SHP77 (cell line): ENCODE results near the gene CRYZL1.
A peak's percentile ranks its signal among the peaks of the same experiment; 100 is the strongest.
"Not testable (repeated sequence)": the region's sequence is repeated elsewhere in the genome, so short reads cannot be mapped to it uniquely, and the experiment has no call there.

Experiments
- DNase-seq, 2 experiments: peaks; one replicate each; lab custom pipeline; 2025; lab: John Stamatoyannopoulos, UW

CRYZL1 gene

GRCh38 chr21:33641352-33642026 is at the start of gene CRYZL1:
CRYZL1 (minus strand) TSS chr21:33641741; CDS start chr21:33631551, 10,190 bp downstream.
- DNase-seq = peak; percentile 99

GRCh38 chr21:33690874-33691273 is 49.3 kb upstream of the CRYZL1 start:
- no peak for DNase-seq

- DNase-seq = no peak
These were observed 46.8 kb upstream of the CRYZL1 start for GRCh38 chr21:33688353-33688752.

- DNase-seq = no peak
These were observed 46.1 kb upstream of the CRYZL1 start for GRCh38 chr21:33687634-33688033.

- DNase-seq = no peak
These were observed 44.8 kb upstream of the CRYZL1 start for GRCh38 chr21:33686386-33686785.

GRCh38 chr21:33685613-33686197 is 44.2 kb upstream of the CRYZL1 start:
- no peak for DNase-seq

GRCh38 chr21:33684923-33685560 is 43.5 kb upstream of the CRYZL1 start:
- DNase-seq = no peak

GRCh38 chr21:33684068-33684467 is 42.5 kb upstream of the CRYZL1 start:
- DNase-seq = no peak

- no peak for DNase-seq
These were observed 41.6 kb upstream of the CRYZL1 start for GRCh38 chr21:33682992-33683627.

- DNase-seq = no peak
These were observed 39.3 kb upstream of the CRYZL1 start for GRCh38 chr21:33680870-33681269.

GRCh38 chr21:33677450-33677849 is 35.9 kb upstream of the CRYZL1 start:
- DNase-seq = no peak

- not testable (repeated sequence) for DNase-seq
These were observed 35.1 kb upstream of the CRYZL1 start for GRCh38 chr21:33676666-33677065.

- DNase-seq = no peak
These were observed 32.7 kb upstream of the CRYZL1 start for GRCh38 chr21:33674226-33674625.

- no peak for DNase-seq
These were observed 31.9 kb upstream of the CRYZL1 start for GRCh38 chr21:33673473-33673872.

GRCh38 chr21:33670076-33670978 is 28.8 kb upstream of the CRYZL1 start:
- no peak for DNase-seq

- no peak for DNase-seq
These were observed 27.1 kb upstream of the CRYZL1 start for GRCh38 chr21:33668620-33669019.

- DNase-seq = no peak
These were observed 26.6 kb upstream of the CRYZL1 start for GRCh38 chr21:33668180-33668579.

GRCh38 chr21:33667636-33668035 is 26.1 kb upstream of the CRYZL1 start:
- no peak for DNase-seq

- no peak for DNase-seq
These were observed 24.6 kb upstream of the CRYZL1 start for GRCh38 chr21:33666153-33666552.

- DNase-seq = no peak
These were observed 22.6 kb upstream of the CRYZL1 start for GRCh38 chr21:33664135-33664534.

GRCh38 chr21:33663241-33663640 is 21.7 kb upstream of the CRYZL1 start:
- no peak for DNase-seq

GRCh38 chr21:33662046-33662445 is 20.5 kb upstream of the CRYZL1 start:
- DNase-seq = no peak
